Ishikawa (cell line): ENCODE measurements around the gene FCN3.

ENCODE experiments used
- EGR1 ChIP-seq: IDR thresholded peaks from 2 replicates; pipeline ENCODE4 v1.6.1; 2012
- EP300 ChIP-seq: IDR thresholded peaks from 2 replicates; pipeline ENCODE4 v1.6.1; 2012; ENCODE audit warnings: borderline replicate concordance
- FOXM1 ChIP-seq: IDR thresholded peaks from 2 replicates; pipeline ENCODE4 v1.6.1; 2012; ENCODE audit warnings: low read depth, borderline replicate concordance
- MAX ChIP-seq: IDR thresholded peaks from 2 replicates; pipeline ENCODE4 v1.6.1; 2012
- NFIC ChIP-seq: IDR thresholded peaks from 2 replicates; pipeline ENCODE4 v1.6.1; 2012
- RAD21 ChIP-seq: IDR thresholded peaks from 2 replicates; pipeline ENCODE4 v1.6.1; 2012; ENCODE audit warnings: low read depth
- REST ChIP-seq: IDR thresholded peaks from 2 replicates; pipeline ENCODE4 v1.6.1; 2012; ENCODE audit warnings: low read depth, mild to moderate bottlenecking
- TAF1 ChIP-seq: IDR thresholded peaks from 2 replicates; pipeline ENCODE4 v1.6.1; 2012; ENCODE audit warnings: low read depth, mild to moderate bottlenecking
- YY1 ChIP-seq: IDR thresholded peaks from 2 replicates; pipeline ENCODE4 v1.6.1; 2012; ENCODE audit warnings: low read depth
- ZBTB7A ChIP-seq: IDR thresholded peaks from 2 replicates; pipeline ENCODE4 v1.6.1; 2012; ENCODE audit warnings: low read depth

GRCh38 chr1:27361553-27361952 is 13.1 kb downstream of the FCN3 start:
- no peak for TF ChIP-seq NFIC
- TF ChIP-seq REST, result no peak
- no peak for TF ChIP-seq EP300
- no peak for TF ChIP-seq RAD21
- TF ChIP-seq FOXM1, result no peak
- TF ChIP-seq TAF1, result no peak
- TF ChIP-seq YY1, result no peak
- TF ChIP-seq ZBTB7A, result no peak
- no peak for TF ChIP-seq EGR1
- no peak for TF ChIP-seq MAX
